Umbilical cord (tissue), 2 donors: ENCODE results near the gene LRRC27. TPM values are rescaled to one million over a fixed set of nuclear protein-coding genes. Genes with fewer than 3 reads are reported as not detected.
"Not testable (repeated sequence)": the region's sequence is repeated elsewhere in the genome, so short reads cannot be mapped to it uniquely, and the experiment has no call there.

ENCODE experiments used
- DNase-seq: peaks from one replicate; pipeline ENCODE4 v3.0.0-alpha.2; 2015; ENCODE audit warnings: low spot score
- total RNA-seq: library from RNA; depleted of rRNA; stranded (reverse); fragments of >200 nt; gene quantifications from one replicate; pipeline ENCODE4 v1.2.3, GENCODE V29; 2014; ENCODE audit warnings: low replicate concordance; ENCODE audit not compliant: insufficient read depth

LRRC27 gene
- total RNA-seq, 1 donor from 2014 or later = 4.6 TPM

DNA sequence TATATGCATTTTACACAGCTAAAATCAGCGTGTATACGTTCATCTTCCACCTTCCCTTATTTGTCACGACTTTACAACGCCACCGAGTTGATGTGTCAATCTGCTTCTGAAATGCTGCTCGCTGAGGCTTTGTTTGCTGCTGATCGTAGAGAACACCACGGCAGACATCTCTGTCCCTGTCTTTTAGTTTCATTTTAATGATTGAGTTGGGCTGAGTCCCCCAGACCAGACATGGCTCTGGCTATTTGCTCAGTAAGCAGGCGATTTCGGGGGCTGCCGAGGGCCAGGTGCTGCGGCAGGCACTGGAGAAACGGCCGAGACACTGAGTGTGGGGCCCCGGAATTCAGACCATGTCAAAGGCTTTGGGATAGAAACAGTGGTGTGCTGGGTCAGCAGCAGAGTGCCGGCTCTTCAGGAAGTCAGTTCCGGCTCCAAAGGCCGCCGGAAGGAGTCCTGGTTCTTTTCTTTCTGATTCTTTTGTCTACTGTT lies 5.0 kb downstream of the LRRC27 start:
- DNase-seq = no peak

DNA sequence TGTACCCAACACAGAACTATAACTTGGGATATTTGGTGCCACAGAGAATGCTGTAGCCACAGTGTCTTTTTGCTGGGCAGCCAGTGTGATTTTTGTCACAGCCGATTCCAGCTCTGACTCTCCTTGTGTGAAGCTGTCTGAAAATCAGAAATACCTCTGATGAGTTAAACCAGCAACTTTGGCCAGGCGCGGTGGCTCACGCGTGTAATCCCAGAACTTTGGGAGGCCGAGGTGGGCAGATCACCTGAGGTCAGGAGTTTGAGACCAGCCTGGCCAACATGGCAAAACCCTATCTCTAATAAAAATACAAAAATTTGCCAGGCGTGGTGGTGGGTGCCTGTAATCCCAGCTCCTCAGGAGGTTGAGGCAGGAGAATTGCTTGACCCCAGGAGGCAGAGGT lies 5.9 kb downstream of the LRRC27 start:
- not testable (repeated sequence) for DNase-seq

DNA sequence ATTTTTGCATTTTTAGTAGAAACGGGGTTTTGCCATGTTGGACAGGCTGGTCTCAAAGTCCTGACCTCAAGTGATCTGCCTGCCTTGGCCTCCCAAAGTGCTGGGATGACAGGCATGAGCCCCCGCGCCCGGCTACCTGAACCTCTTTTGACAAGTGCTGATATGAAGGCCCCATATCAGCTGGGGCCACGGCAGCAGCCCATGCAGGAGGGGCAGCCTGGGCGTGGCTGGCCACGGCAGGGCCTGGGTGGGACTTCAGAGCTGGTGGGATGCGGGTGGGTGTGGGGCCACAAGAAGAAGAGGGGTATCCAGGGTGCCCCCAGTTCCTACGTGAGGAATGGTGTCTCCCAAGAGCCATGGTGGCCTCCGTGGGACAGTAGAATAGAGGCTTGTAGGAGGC lies 6.9 kb downstream of the LRRC27 start:
- no peak for DNase-seq

DNA sequence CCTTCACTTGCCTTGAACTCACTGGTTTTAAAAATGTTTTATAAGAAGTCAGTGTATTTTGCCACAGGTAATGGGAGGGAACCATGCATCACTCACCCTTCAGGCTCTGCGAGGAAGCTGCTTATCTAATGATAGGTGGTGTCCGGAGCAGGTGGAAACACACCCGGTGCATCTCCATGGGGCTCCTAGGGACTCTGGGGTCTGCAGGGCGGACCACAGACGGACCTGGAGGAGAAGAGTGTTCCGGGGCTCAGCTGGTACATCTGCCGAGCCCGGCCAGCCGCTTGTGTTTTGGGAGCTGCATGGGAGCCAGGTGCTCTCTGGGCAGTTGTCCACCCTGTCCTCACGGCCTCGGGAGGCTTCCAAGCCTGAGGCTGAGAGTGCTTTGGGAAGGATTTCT lies 7.3 kb downstream of the LRRC27 start:
- DNase-seq = no peak

DNA sequence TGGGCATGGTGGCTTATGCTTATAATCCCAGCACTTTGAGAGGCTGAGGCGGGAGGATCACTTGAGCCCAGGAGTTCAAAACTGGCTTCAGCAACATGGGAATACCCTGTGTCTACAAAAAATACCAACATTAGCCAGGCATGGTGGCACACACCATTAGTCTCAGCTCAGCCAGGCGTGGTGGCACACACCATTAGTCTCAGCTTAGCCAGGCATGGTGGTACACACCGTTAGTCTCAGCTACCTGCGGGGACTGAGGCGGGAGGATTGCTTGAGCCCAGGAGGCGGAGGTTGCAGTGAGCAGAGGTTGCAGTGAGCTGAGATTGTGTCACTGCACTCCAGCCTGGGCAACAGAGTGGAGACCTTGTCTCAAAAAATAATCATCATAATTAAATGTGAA lies 9.0 kb downstream of the LRRC27 start:
- no peak for DNase-seq

DNA sequence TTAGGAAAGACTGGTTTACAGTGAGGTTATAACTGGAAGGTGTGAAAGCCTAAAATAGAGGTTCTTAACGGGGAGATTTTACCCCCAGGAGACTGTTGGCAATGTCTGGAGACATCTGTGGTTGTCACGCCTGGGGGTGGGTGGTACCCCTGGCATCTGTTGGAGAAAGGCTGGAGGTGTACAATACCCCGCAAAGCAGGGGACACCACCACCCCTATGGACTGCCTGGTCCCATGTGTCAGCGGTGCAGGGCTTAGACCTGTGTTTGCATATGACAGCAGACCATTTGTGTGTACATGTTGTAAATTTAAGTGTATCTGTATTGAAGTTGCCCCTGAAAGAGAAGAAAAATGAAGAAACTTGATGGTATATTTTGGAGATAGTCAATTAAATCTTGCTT lies 9.8 kb downstream of the LRRC27 start:
- DNase-seq = no peak

DNA sequence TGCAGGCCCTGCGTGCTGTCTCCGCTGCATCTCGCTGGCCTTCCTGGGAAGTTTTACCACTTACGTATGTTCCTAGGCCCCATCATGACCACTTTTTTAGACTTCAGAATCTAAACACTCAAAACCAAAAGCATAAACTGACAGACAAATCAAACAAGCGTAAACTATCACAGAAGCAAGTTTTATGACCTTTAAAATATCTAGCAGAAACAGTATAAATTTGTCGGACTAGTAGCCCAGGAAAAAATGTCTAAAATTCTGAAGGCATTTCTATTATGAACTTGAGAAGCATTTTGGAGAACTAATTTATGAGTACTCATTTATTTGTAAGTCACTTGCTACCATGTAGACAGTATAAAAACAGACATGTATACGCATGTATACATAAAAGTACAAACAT lies 10.6 kb downstream of the LRRC27 start:
- DNase-seq = no peak

DNA sequence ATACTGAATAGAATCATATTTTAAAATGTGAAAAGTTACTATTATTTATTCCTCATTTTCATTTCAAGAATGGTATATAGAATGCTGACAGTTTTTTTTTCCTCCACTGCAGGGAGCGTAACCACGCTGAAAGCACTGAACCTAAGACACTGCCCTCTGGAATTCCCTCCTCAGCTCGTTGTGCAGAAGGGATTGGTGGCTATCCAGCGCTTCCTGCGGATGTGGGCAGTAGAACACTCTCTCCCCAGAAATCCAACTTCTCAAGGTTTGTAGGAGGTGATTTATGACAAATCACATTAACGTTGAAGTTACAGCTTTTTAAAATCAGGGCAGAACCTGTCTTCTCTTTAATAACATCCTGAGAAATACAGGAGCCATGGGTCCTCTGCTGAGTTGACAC lies 12.4 kb downstream of the LRRC27 start:
- no peak for DNase-seq

DNA sequence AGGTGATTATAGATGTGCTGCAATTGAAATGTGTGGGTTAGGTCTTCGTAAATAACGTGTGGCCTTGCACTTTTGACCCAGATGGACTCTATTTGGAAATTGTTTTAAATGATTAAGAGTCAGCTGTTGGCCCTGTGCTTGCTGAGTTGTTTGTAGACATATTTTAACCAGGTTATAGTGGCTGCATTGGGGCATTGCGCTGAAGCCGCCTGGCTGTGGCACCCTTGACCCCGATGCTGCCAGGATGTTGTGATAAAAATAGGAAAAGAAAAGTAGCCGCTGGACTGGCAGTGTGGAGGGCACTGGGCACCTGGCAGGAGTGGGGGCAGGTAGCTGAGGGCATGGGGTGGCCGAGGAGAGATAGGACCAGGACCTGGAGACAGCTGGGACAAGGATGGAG lies 13.4 kb downstream of the LRRC27 start:
- no peak for DNase-seq

DNA sequence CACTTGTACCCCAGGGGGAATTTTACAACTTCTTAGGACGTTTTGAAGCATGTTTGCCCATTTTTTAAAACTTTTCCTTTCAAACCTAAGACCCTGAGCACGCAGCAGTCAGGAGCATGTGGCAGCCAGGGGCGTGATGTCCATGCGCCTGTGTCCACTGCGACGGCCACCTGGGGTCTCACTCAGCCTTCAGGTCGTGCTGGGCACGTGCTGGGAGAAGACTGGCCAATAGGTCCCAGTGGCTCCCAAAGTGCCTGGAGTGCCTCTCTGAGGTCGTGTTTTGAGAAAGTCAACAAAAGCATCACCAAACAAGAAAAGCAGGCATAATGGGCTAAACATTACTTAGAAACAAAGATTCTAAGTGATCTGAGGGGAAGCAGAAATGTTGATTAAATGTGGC lies 14.8 kb downstream of the LRRC27 start:
- DNase-seq = no peak

DNA sequence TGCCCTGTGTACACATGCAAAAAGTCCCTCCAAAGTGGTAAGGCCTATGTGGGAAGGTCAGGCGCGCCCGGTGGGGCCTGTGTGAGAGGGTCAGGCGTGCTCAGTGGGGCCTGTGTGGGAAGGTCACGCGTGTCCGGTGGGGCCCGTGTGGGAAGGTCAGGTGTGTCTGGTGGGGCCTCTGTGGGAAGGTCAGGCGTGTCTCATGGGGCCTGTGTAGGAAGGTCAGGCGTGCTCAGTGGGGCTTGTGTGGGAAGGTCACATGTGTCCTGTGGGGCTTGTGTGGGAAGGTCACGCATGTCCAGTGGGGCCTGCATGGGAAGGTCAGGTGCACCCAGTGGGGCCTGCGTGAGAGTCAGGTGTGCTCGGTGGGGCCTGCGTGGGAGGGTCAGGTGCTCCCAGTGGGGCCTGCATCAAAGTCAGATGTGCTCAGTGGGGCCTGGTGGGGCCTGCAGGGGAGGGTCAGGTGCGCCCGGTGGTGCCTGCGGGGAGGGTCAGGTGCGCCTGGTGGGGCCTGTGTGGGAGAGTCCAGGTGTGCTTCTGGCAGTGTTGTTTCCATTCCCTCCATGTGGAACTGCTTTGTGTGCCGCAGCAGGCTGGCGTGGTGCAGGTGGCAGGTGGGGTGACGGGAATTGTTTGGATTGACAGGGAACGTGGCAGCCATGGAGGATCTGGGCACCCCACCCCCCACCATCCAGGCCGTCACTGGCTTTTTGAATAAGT lies 15.4 kb downstream of the LRRC27 start:
- no peak for DNase-seq

DNA sequence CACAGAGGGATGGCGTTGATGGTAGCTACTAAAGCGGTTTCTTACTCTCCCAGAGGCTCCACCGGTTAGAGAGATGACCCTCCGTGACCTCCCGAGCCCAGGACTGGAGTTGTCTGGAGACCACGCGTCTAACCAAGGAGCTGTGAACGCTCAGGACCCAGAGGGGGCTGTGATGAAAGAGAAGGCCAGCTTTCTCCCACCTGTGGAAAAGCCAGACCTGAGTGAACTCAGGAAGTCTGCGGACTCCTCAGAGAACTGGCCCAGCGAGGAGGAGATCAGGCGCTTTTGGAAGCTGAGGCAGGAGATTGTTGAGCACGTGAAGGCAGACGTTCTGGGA lies 15.9 kb downstream of the LRRC27 start:
- no peak for DNase-seq

DNA sequence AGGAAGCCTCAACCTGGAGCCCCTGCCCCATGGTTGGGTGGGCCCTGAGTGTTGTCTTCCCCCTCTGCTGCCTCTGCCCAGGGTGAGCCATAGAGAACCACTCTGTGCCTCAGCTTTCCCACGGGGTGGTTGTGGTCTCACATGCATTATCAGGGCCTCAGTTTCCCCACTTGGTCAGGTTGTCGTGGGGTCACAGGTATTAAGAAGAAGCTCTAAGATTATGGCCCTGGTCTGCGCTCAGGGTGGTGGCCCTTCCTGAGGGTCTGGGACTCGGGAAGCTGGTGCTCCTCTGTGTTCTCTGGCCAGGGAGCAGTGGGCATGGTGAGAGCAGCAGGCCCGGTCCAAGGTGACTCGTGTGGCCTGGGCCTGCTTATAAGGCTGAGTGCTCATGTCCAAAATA lies 17.8 kb downstream of the LRRC27 start:
- no peak for DNase-seq

DNA sequence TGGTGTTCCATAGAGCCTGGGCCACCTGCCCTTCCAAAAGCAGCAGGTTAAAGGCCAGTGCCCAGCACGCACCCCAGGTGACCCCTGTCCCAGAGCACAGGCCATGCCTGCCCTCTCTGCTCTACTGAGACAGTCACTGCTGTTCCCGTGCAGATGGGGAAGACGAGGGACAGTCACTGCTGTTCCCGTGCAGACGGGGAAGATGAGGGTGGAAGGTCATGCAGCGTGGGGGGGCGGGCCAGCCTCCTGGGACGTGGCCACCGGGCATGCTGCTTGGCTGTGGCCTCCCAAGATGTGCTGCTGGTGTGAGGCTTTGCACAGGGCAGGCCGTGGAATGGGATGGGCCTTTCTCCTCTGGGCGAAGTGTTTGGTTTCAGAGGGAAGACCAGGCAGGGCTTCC lies 18.4 kb downstream of the LRRC27 start:
- no peak for DNase-seq

DNA sequence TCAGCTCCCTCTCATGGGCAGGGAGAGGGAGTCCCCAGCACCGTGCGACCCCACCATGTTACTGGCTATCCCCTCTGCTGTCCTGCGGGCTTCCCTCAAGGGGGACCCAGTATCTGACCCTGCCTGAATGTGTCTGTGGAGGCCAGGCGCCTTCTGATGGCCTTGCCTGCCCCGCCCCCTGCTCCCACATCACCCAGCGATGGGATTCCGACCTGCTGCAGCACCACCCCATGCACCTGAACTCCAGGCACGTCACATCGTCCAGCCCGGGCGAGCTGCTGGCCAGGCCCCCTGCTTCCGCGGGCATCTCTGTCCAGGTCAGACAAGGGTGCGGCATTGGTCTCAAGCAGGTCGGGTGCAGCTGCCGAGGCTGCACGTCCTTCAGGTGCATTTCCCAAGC lies 19.0 kb downstream of the LRRC27 start:
- DNase-seq = no peak

DNA sequence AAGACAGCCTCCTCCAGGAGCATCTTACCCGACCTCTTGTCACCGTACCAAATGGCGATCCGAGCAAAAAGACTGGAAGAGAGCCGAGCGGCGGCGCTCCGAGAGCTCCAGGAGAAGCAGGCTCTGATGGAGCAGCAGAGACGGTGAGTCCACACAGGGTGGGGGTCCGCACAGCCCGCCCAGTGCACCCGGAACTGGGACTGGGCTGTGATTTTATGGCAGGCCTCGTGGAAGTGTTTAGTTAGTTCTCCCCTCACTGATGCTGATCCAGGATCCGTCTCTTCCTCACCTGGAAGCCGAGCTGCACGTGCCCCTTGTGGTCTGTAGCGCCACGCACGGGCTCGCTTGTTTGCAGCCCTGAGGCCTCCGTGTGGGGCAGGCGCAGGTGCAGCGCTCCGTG lies 19.6 kb downstream of the LRRC27 start:
- no peak for DNase-seq

DNA sequence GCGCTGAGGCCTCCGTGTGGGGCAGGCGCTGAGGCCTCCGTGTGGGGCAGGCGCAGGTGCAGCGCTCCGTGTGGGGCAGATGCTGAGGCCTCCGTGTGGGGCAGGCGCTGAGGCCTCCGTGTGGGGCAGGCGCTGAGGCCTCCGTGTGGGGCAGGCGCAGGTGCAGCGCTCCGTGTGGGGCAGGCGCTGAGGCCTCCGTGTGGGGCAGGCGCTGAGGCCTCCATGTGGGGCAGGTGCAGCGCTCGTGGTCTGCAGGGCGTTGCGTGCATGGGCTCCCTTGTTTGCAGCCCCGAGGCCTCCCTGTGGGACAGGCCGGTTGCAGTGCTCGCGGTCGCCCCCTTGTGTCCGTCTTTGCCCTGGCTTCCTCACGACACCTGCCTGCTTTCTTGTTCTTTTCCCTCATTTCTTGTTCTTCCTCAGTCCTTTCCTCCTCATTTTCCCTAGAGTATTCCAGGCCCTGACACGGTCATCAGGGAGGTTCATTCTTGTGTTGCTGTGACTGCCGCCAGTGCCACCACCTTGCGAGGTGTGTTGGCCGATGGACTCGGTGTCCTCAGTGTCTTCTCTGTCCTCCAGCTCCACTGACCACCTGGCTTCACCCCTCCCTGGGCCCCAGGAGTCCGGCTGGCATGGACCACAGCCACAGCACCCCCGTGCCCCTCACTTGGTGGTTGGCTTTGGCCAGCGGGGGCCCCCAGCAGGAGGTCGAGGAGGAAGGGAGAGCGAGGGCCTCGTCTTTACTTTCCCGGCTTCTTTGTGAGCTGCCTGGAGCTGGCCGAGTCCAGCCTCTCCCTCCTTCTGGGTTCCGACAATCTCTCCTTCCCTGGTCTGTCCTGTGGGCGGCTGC lies 20.7 kb downstream of the LRRC27 start:
- DNase-seq = peak; percentile 25

DNA sequence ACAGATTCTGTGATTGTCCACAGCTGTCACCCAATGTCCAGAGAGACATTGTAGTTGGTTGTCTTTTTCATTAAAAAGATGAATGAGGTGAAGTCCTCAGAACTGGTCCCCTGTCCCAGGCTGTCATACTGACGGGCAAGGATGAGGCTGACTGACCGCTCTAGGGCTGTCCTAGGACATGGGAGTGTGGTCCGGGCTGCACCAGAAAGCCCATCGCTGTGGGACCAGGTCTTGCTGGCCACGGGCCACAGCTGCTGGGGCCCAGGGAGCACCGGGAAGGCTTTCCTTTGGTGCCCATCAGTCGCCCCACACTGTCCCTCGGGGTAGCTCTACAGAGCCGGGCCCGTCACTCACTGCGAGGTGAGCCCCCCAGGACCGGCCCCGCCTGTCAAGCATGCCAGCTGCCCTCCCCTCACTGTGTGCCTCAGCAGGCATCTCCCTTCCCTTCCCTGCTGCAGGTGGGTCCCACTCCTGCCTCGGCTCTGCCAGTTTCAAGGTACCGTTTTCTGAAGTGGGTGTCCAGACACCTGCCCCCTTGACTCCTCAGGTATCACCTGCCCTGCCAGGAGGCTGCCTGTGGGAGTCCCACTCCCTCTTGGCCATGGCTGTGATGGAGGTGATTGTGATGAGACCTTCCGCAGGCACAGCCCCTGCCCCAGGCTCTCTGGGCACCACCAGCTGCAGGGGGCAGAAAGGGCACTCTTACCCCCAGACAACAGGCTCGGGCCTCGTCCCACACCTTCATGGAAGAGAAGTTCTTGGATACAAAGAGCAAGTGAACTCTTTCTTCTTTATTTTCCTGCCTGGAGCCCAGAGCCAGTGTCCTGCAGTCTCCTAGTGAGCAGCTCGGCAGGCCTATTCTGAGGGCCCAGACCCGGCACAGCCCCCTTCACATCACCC lies 21.7 kb downstream of the LRRC27 start:
- DNase-seq = no peak

DNA sequence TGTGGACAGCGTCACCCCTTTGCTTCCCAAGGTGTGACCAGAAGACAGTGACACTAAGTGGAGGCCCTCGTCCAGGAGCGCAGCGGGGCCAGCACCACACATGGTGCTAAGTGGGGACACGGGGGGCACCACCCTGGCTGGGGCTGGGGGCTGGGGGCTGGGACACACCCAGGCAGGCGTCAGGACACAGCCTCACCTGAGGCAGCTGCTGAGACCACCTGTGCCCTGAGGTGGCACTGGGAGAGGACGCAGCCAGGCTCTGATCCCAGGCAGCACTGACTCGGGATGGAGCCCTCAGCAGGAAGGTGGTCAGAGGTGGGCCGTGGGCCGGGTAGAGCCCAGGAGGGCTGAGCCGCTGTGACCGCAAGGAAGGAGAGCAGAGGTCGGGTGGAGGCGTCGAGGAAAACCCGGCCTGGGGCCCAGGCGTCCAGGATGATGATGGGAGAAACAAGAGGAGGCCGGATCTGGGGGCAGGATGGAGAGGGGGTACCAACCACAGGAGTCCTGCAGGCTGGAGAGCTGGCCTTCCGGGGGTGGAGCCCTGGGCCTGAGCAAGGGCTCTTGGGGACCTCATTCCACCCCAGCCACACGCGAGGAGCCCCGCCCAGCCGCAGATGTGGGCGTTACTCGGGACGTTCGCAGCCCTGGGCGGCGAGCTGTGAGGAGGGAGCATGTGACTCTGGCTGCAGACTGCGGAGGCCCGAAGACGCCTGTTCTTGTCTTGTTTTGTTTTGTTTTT lies 22.5 kb downstream of the LRRC27 start:
- DNase-seq = no peak

DNA sequence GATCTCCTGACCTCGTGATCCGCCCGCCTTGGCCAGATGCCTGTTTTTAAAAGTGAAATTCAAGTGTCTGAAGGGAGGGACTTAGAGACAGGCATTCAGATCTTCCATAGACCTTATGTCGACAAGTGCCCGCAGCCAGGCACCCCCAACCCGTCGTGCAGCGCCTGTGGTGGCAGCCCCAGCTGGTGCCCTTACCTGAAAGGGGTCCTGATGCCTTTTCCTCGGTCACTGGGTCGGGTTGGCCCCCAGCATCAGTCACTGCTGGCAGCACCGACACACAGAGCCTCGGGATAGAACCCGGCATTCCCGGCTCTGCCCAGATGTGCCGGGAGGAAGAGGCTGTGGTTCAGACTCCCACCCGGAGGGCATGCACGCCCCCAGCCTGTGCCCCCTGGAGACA lies 23.3 kb downstream of the LRRC27 start:
- no peak for DNase-seq

DNA sequence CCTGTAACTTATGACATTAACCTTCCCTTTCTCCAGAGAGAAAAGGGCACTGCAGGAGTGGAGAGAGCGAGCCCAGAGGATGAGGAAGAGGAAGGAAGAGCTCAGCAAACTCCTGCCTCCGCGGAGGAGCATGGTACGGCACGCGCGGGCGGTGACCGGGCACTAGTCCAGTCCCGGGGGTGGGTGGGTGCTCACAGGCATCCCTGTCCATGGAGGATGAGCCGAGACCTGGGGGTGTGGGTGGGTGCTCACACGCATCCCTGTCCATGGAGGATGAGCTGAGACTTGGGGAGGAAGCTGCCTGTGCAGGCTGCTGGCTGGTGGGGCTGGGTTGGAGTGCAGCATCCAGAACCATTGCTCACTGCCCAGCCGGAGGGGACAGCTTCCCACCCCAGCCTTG lies 23.8 kb downstream of the LRRC27 start:
- DNase-seq = no peak
